AG04450 (cell line): ENCODE data around the gene MED12L. TPM values are rescaled to one million over a fixed set of nuclear protein-coding genes. Genes with fewer than 3 reads are reported as not detected.
"Not testable (repeated sequence)": the region's sequence is repeated elsewhere in the genome, so short reads cannot be mapped to it uniquely, and the experiment has no call there.

ENCODE experiments used
- CTCF ChIA-PET: fragments of 300-600, 350-600 bp; formaldehyde crosslinking; extraction: SDS; loops from one replicate; lab custom pipeline; 2022; ENCODE audit warnings: antibody characterized with exemption, inconsistent platforms; lab: Charles Lee
- POLR2A ChIA-PET: fragments of 350-600 bp; formaldehyde crosslinking; extraction: SDS; loops from one replicate; lab custom pipeline; 2021; ENCODE audit warnings: antibody characterized with exemption, inconsistent platforms; lab: Yijun Ruan, JAX
- DNase-seq: peaks from one replicate; pipeline ENCODE4 v3.0.0-alpha.2; 2011; ENCODE audit warnings: low read depth, low spot score
- H3K27ac ChIP-seq: one replicate; pipeline ENCODE4 v1.5.1; 2012; ENCODE audit warnings: low read depth, low read length, control low read depth
- H3K27me3 ChIP-seq: one replicate; pipeline ENCODE4 v1.6.0; 2012; ENCODE audit warnings: low read length; ENCODE audit not compliant: control insufficient read depth, insufficient read depth
- H3K4me3 ChIP-seq: 2 replicates; pipeline ENCODE4 v1.5.1; 2011; ENCODE audit warnings: mild to moderate bottlenecking, low read depth, low read length, control low read depth
- H3K9me3 ChIP-seq: 2 replicates; pipeline ENCODE4 v1.5.1; 2012; ENCODE audit warnings: low read length; ENCODE audit not compliant: control insufficient read depth, insufficient read depth
- polyA plus RNA-seq: library from polyadenylated mRNA; depleted of rRNA; stranded (reverse); fragments of >200 nt; gene quantifications from 2 replicates; pipeline ENCODE4 v1.2.3, GENCODE V29; 2011
- TF ChIP-seq, protein P1 (sequence below): IDR thresholded peaks from 2 replicates; pipeline ENCODE4 v1.5.1; 2011; ENCODE audit warnings: low read depth, low read length, control low read depth, inconsistent platforms

MED12L gene
- polyA plus RNA-seq, 1 experiment = 0.26 TPM

DNA sequence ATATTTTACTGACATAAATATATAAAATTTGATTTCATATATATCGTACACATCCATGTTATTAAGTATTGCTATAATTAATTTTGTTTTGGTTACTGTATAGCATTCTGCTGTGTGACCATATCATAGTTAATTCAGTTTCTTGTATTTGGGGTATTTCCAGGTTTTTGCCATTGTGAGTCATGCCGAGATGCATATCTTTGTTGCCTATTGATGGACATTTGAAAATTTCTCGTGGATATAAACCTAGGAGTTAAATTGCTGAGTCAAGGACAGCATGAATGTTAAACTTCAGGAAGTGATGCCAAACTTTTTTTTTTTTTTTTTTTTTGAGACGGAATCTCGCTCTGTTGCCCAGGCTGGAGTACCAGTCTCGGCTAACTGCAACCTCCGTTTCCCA, 151.3 kb downstream of the MED12L start:
- Histone ChIP-seq H3K9me3 (no peaks in the 10 kb centered on the region), H3K27ac (no peak overlapping the region), H3K27me3 (no peaks in the 10 kb centered on the region), H3K4me3 (no peak overlapping the region)
- ChIA-PET POLR2A (no interaction called here), CTCF (interaction anchor here (1.4 kb wide), 1 partner anchor 9 kb away, joined by 5 read pairs; no protein-coding TSS in a partner anchor)
- TF ChIP-seq, protein P1, sequence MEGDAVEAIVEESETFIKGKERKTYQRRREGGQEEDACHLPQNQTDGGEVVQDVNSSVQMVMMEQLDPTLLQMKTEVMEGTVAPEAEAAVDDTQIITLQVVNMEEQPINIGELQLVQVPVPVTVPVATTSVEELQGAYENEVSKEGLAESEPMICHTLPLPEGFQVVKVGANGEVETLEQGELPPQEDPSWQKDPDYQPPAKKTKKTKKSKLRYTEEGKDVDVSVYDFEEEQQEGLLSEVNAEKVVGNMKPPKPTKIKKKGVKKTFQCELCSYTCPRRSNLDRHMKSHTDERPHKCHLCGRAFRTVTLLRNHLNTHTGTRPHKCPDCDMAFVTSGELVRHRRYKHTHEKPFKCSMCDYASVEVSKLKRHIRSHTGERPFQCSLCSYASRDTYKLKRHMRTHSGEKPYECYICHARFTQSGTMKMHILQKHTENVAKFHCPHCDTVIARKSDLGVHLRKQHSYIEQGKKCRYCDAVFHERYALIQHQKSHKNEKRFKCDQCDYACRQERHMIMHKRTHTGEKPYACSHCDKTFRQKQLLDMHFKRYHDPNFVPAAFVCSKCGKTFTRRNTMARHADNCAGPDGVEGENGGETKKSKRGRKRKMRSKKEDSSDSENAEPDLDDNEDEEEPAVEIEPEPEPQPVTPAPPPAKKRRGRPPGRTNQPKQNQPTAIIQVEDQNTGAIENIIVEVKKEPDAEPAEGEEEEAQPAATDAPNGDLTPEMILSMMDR = no peak
- DNase-seq = no peak

DNA sequence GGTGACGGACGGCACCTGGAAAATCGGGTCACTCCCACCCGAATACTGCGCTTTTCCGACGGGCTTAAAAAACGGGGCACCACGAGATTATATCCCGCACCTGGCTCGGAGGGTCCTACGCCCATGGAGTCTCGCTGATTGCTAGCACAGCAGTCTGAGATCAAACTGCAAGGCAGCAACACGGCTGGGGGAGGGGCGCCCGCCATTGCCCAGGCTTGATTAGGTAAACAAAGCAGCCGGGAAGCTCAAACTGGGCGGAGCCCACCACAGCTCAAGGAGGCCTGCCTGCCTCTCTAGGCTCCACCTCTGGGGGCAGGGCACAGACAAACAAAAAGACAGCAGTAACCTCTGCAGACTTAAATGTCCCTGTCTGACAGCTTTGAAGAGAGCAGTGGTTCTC, 156.5 kb downstream of the MED12L start:
- H3K27ac ChIP-seq, POLR2A ChIA-PET, H3K4me3 ChIP-seq, DNase-seq, H3K9me3 ChIP-seq, H3K27me3 ChIP-seq: not testable (repeated sequence)
- CTCF ChIA-PET = interaction anchor here (1.3 kb wide), 1 partner anchor 12 kb away, joined by 3 read pairs; no protein-coding TSS in a partner anchor

DNA sequence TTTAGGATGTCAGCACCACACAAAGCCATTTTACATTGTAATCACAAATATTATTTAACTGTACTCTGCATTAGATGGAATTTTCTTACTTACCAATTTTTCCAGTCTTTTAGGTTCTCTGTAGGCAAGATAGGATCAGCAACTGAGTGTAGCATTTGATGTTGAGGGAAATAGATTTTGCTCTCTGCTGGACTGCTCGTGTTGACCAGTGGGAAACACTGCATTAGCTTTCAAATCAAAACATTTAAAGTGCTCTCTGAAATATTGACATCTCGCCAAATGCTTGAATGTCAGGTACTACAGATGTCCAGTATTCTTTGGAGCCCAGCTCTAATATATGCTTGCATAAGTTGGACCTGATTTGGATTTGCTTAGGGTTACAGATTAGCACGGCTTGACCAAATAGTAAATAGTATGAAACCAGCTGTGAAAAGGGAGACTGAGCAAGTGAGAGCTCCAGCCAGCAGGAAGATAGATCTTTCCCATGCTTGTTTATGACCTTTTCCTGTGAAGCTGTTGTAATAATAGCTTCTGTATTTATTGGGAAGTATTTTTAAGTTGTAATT, 163.4 kb downstream of the MED12L start:
- Histone ChIP-seq H3K4me3 (no peak overlapping the region), H3K9me3 (no peaks in the 10 kb centered on the region), H3K27me3 (no peaks in the 10 kb centered on the region), H3K27ac (no peak overlapping the region)
- TF ChIP-seq, protein P1 = no peak
- ChIA-PET CTCF (interaction anchor here (1.9 kb wide), 1 partner anchor 21 kb away, joined by 11 read pairs; no protein-coding TSS in a partner anchor), POLR2A (no interaction called here)
- DNase-seq = no peak

DNA sequence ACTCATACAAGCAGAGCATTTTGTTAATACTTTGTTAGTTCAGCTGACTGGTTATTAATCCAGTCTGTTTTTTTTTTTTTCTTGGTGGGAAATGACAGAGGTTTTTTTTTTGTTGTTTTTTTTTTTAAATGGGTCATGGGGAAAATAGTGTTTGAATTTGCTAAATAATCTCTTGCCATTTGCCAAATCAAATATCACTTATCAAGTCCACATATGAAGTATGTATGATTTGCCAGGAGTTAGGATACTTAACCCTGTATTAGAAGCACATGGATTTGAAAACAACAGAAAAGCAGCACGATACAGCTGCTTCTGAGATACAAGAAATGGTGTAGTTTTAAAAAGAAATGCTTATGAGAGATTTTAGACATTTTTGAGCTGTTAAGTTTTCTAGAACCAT, 171.3 kb downstream of the MED12L start:
- Histone ChIP-seq H3K27me3 (peaks cover 2% of the 10 kb centered on the region), H3K9me3 (no peaks in the 10 kb centered on the region), H3K27ac (no peak overlapping the region), H3K4me3 (no peak overlapping the region)
- no peak for DNase-seq
- ChIA-PET POLR2A (no interaction called here), CTCF (interaction anchor here (1.1 to 1.8 kb wide), 5 partner anchors 11 to 33 kb away, joined by 3 to 10 read pairs (median 3); no protein-coding TSS in a partner anchor)
- TF ChIP-seq, protein P1 = no peak

DNA sequence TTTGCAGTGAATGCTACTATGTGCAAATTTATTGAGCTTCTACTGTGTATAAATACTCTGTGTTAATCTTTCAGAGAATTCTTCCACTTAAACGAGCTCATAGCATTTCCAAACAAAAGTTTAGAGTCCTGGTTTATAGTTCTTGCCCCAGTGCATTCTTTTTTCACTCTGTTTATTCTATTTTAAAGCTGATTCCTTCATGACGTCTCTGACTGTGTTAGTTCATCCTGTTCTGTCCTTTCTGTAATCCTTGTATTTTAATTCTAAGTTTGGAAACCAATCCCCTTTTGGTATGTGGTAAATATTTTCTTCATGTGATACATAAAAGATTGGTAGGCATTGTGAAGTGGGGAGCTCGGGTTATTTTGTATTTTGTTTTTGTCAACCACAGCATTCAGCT, 174.2 kb downstream of the MED12L start:
- peak; percentile 10 for DNase-seq
- ChIA-PET POLR2A (interaction anchor here (0.8 to 1.1 kb wide), 2 partner anchors 9 to 31 kb away, joined by 3 to 4 read pairs; no protein-coding TSS in a partner anchor), CTCF (interaction anchor here (0.9 to 2.7 kb wide), 5 partner anchors 23 to 579 kb away, joined by 3 to 12 read pairs (median 3); no protein-coding TSS in a partner anchor)
- Histone ChIP-seq H3K4me3 (no peak overlapping the region), H3K27ac (no peak overlapping the region), H3K9me3 (no peaks in the 10 kb centered on the region), H3K27me3 (peaks cover 2% of the 10 kb centered on the region)
- TF ChIP-seq, protein P1 = no peak
